Measurements from ENCODE around the gene TEX12. TPM values are rescaled to one million over a fixed set of nuclear protein-coding genes. Genes with fewer than 3 reads are reported as not detected.

Gene TEX12
- total RNA-seq, 4 donors from 2014 or later = 2.0 TPM; not detected in 3

GRCh38 chr11:112128483-112129121 is 38.6 kb upstream of the TEX12 start:
- DNase-seq = peak in 2 of 3 donors; percentile 86 to 92
- H3K9me3 ChIP-seq = no peaks in the 10 kb centered on the region
- no peaks in the 10 kb centered on the region for H3K36me3 ChIP-seq
- no peaks in the 10 kb centered on the region for H3K27me3 ChIP-seq
- H3K4me1 ChIP-seq = peaks cover 0 to 38% (median 1%) of the 10 kb centered on the region in 4 donors
- H3K27ac ChIP-seq = peak overlapping the region in 3 of 4 donors; percentile 22 to 80 (median 78)
- peak in 1 of 2 donors; percentile 19 for TF ChIP-seq POLR2A (IDR thresholded peaks at IDR 0.05)
- TF ChIP-seq, protein P1, sequence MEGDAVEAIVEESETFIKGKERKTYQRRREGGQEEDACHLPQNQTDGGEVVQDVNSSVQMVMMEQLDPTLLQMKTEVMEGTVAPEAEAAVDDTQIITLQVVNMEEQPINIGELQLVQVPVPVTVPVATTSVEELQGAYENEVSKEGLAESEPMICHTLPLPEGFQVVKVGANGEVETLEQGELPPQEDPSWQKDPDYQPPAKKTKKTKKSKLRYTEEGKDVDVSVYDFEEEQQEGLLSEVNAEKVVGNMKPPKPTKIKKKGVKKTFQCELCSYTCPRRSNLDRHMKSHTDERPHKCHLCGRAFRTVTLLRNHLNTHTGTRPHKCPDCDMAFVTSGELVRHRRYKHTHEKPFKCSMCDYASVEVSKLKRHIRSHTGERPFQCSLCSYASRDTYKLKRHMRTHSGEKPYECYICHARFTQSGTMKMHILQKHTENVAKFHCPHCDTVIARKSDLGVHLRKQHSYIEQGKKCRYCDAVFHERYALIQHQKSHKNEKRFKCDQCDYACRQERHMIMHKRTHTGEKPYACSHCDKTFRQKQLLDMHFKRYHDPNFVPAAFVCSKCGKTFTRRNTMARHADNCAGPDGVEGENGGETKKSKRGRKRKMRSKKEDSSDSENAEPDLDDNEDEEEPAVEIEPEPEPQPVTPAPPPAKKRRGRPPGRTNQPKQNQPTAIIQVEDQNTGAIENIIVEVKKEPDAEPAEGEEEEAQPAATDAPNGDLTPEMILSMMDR (IDR thresholded peaks at IDR 0.05) = no peak
- no peak overlapping the region for H3K4me3 ChIP-seq

DNA sequence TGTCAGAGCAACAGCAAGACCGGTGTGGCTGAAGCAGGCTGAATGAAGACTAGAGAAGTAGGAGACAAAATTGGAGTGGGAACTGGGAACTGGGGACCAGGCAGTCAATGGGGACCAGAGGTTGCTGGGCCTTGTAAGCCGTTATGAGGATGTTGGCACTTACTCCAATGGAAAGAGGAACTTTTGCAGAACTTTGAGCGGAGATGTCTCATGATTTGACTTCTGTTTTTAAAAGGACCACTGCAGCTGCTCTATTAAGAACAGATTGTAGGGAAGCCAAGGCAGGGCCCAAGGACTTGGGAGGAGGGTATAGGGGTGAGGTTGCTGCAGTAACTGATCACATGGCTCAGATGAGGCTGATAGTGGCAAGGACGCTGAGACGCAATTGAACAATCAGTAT is 37.5 kb upstream of the TEX12 start:
- Histone ChIP-seq H3K9me3 (no peaks in the 10 kb centered on the region), H3K4me3 (no peak overlapping the region), H3K27me3 (no peaks in the 10 kb centered on the region), H3K36me3 (no peaks in the 10 kb centered on the region), H3K27ac (peak overlapping the region in 2 of 4 donors; percentile 78 to 80), H3K4me1 (peaks cover 0 to 38% (median 1%) of the 10 kb centered on the region in 4 donors)
- no peak for DNase-seq
- TF ChIP-seq POLR2A (IDR thresholded peaks at IDR 0.05) = no peak
- TF ChIP-seq, protein P1 (IDR thresholded peaks at IDR 0.05) = no peak

DNA sequence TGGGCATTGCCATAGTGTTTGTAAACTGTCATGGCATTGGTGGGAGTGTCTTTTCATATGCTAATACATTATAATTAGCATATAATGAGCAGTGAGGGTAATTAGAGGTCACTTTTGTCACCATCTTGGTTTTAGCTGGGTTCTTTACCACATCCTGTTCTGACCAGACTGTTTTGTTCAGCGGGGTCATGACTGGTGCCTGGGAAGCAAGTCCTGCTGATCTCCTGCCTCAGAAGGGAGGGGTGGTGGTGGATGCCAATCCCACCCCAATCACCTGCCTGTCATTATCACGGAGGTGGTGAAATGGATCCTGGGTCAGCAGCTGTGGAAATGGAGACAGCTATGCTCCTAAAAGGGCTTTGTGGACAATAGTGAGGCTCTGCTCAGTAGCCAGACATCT is 34.4 kb upstream of the TEX12 start:
- TF ChIP-seq, protein P1 (IDR thresholded peaks at IDR 0.05) = no peak
- TF ChIP-seq POLR2A (IDR thresholded peaks at IDR 0.05) = no peak
- Histone ChIP-seq H3K4me1 (peaks cover 0 to 38% (median 1%) of the 10 kb centered on the region in 4 donors), H3K4me3 (no peak overlapping the region), H3K27me3 (no peaks in the 10 kb centered on the region), H3K27ac (peak overlapping the region in 2 of 4 donors; percentile 77 to 90), H3K9me3 (no peaks in the 10 kb centered on the region), H3K36me3 (no peaks in the 10 kb centered on the region)
- no peak for DNase-seq

DNA sequence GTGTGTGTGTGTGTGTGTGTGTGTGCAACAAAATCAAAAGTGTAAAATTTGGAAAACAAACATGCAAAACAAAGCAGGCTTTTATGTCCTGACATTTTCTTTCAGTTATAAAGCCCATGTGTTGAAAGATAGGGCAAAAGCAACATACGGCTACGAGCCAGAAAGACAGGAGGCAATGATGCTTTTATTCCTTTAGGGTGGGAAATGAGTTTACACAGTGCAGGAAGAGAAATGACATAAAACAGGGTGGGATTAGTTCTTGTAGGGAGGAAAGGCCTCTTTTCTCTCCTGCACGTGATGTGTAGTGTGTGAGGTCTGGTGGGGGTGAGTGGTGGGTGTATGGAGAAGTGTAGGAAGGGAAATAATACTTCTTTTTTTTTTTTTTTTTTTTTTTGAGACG is 32.7 kb upstream of the TEX12 start:
- H3K9me3 ChIP-seq = no peaks in the 10 kb centered on the region
- H3K27ac ChIP-seq = no peak overlapping the region
- no peak for DNase-seq
- TF ChIP-seq, protein P1 (IDR thresholded peaks at IDR 0.05) = no peak
- no peak for TF ChIP-seq POLR2A (IDR thresholded peaks at IDR 0.05)
- peaks cover 0 to 28% (median 1%) of the 10 kb centered on the region in 4 donors for H3K4me1 ChIP-seq
- H3K4me3 ChIP-seq = no peak overlapping the region
- no peaks in the 10 kb centered on the region for H3K27me3 ChIP-seq
- H3K36me3 ChIP-seq = no peaks in the 10 kb centered on the region

- Histone ChIP-seq H3K27me3 (no peaks in the 10 kb centered on the region), H3K27ac (no peak overlapping the region), H3K4me1 (no peaks in the 10 kb centered on the region), H3K9me3 (no peaks in the 10 kb centered on the region), H3K4me3 (no peak overlapping the region), H3K36me3 (peaks cover 0 to 13% (median 0%) of the 10 kb centered on the region in 3 donors)
- DNase-seq = no peak
- TF ChIP-seq POLR2A (IDR thresholded peaks at IDR 0.05) = no peak
Observed at GRCh38 chr11:112143597-112143996, 23.6 kb upstream of the TEX12 start.

DNA sequence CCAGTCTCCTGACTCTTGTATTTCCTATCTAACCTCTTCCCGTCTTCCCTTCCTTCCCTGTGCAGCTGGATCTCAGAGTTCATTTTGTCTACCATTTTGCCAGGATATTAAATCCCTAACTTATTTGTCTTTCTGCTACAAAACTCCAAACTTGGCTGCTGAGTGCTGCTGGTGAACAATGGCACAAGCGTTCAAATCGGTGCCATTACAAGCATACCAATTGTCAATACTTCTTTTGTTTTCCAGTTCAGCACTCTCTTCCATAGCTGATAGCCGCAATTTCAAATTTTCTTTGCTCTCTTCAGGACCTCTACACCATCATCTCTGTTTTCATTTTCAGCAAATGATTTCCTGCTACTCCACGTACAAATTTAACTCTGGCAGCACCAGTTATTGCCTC is 16.7 kb upstream of the TEX12 start:
- no peak for DNase-seq
- no peaks in the 10 kb centered on the region for H3K9me3 ChIP-seq
- no peaks in the 10 kb centered on the region for H3K4me1 ChIP-seq
- no peak overlapping the region for H3K4me3 ChIP-seq
- H3K36me3 ChIP-seq = peaks cover 0 to 3% (median 0%) of the 10 kb centered on the region in 3 donors
- H3K27ac ChIP-seq = no peak overlapping the region
- no peaks in the 10 kb centered on the region for H3K27me3 ChIP-seq
- TF ChIP-seq, protein P1 (IDR thresholded peaks at IDR 0.05) = no peak

Measured in Peyer's patch (tissue), 4 donors.